Left hindlimb (tissue), 1 donor: ENCODE data around the gene BOD1L1.

Source experiments
- DNase-seq: peaks from one replicate; pipeline ENCODE4 v3.0.0-alpha.2; 2018

The BOD1L1 gene

GRCh38 chr4:13538427-13538973, 89.0 kb downstream of the BOD1L1 start:
- DNase-seq = no peak

GRCh38 chr4:13537832-13538177, 89.7 kb downstream of the BOD1L1 start:
- no peak for DNase-seq

- DNase-seq = no peak
These were observed 90.3 kb downstream of the BOD1L1 start for GRCh38 chr4:13537011-13537831.

GRCh38 chr4:13536607-13537006, 90.9 kb downstream of the BOD1L1 start:
- no peak for DNase-seq

- no peak for DNase-seq
These were observed 91.7 kb downstream of the BOD1L1 start for GRCh38 chr4:13535708-13536361.

GRCh38 chr4:13535118-13535517, 92.4 kb downstream of the BOD1L1 start:
- no peak for DNase-seq

- no peak for DNase-seq
These were observed 93.0 kb downstream of the BOD1L1 start for GRCh38 chr4:13534344-13535063.

GRCh38 chr4:13533670-13534343, 93.7 kb downstream of the BOD1L1 start:
- no peak for DNase-seq

- no peak for DNase-seq
These were observed 95.9 kb downstream of the BOD1L1 start for GRCh38 chr4:13531625-13531998.

- DNase-seq = no peak
These were observed 96.5 kb downstream of the BOD1L1 start for GRCh38 chr4:13530823-13531624.

- DNase-seq = no peak
These were observed 98.2 kb downstream of the BOD1L1 start for GRCh38 chr4:13529128-13529919.

GRCh38 chr4:13528821-13529127, 98.8 kb downstream of the BOD1L1 start:
- DNase-seq = no peak

GRCh38 chr4:13527981-13528820, 99.3 kb downstream of the BOD1L1 start:
- no peak for DNase-seq

GRCh38 chr4:13527192-13527980, 100.1 kb downstream of the BOD1L1 start:
- DNase-seq = no peak

- DNase-seq = no peak
These were observed 100.9 kb downstream of the BOD1L1 start for GRCh38 chr4:13526658-13527057.

GRCh38 chr4:13525606-13526281, 101.8 kb downstream of the BOD1L1 start:
- DNase-seq = no peak

GRCh38 chr4:13524504-13525243, 102.9 kb downstream of the BOD1L1 start:
- DNase-seq = no peak
